ENCODE measurements around the gene NCOA3. TPM values are rescaled to one million over a fixed set of nuclear protein-coding genes. Genes with fewer than 3 reads are reported as not detected.

Gene NCOA3
- total RNA-seq, 2 experiments from 2014 or later = 76.4 to 83.4 TPM

- POLR2A ChIA-PET = no interaction called here
- DNase-seq (no peak), ATAC-seq (no peak)
- Mint-ChIP-seq H3K9me3 (ENCODE audit: low read depth) (no peaks in the 10 kb centered on the region), H3K27me3 (peaks cover 2% of the 10 kb centered on the region), H3K4me1 (no peaks in the 10 kb centered on the region), H3K36me3 (ENCODE audit: low read depth) (no peaks in the 10 kb centered on the region), H3K27ac (no peak overlapping the region), H3K4me3 (no peak overlapping the region)
- intact Hi-C loops (cut with DNase I, micrococcal nuclease) = no loop called here
- CTCF ChIA-PET = no interaction called here
Measured at GRCh38 chr20:47682916-47683315, 181.2 kb downstream of the NCOA3 start.

- Mint-ChIP-seq H3K4me1 (no peaks in the 10 kb centered on the region), H3K27ac (no peak overlapping the region), H3K36me3 (ENCODE audit: low read depth) (no peaks in the 10 kb centered on the region), H3K9me3 (ENCODE audit: low read depth) (no peaks in the 10 kb centered on the region), H3K27me3 (peaks cover 2% of the 10 kb centered on the region), H3K4me3 (no peak overlapping the region)
- DNase-seq (no peak), ATAC-seq (no peak)
- ChIA-PET CTCF (no interaction called here), POLR2A (interaction anchor here (0.5 kb wide), 1 partner anchor 10 kb away, joined by 4 read pairs; no protein-coding TSS in a partner anchor)
- intact Hi-C loops (cut with DNase I, micrococcal nuclease) = no loop called here
Measured at GRCh38 chr20:47684306-47685080, 182.8 kb downstream of the NCOA3 start.

GRCh38 chr20:47686545-47686944 lies 184.9 kb downstream of the NCOA3 start:
- Mint-ChIP-seq H3K4me3 (no peak overlapping the region), H3K36me3 (ENCODE audit: low read depth) (no peaks in the 10 kb centered on the region), H3K4me1 (no peaks in the 10 kb centered on the region), H3K27me3 (peaks cover 9% of the 10 kb centered on the region), H3K27ac (no peak overlapping the region), H3K9me3 (ENCODE audit: low read depth) (peaks cover 1% of the 10 kb centered on the region)
- POLR2A ChIA-PET = no interaction called here
- intact Hi-C loops (cut with DNase I, micrococcal nuclease) = no loop called here
- ATAC-seq = no peak
- DNase-seq = no peak
- CTCF ChIA-PET = no interaction called here

- H3K27me3 Mint-ChIP-seq = peaks cover 9% of the 10 kb centered on the region
- H3K9me3 Mint-ChIP-seq (ENCODE audit: low read depth) = peaks cover 2% of the 10 kb centered on the region
- ChIA-PET POLR2A (no interaction called here), CTCF (interaction anchor here (0.7 kb wide), 1 partner anchor 37 kb away, joined by 3 read pairs; no protein-coding TSS in a partner anchor)
- no peak overlapping the region for H3K27ac Mint-ChIP-seq
- DNase-seq (no peak), ATAC-seq (no peak)
- H3K36me3 Mint-ChIP-seq (ENCODE audit: low read depth) = no peaks in the 10 kb centered on the region
- intact Hi-C loops (cut with DNase I, micrococcal nuclease) = no loop called here
- H3K4me3 Mint-ChIP-seq = no peak overlapping the region
- no peaks in the 10 kb centered on the region for H3K4me1 Mint-ChIP-seq
Measured at GRCh38 chr20:47687095-47687987, 185.7 kb downstream of the NCOA3 start.

GRCh38 chr20:47688385-47689381 lies 187.0 kb downstream of the NCOA3 start:
- DNase-seq = no peak
- H3K4me1 Mint-ChIP-seq = no peaks in the 10 kb centered on the region
- ChIA-PET POLR2A (no interaction called here), CTCF (interaction anchor here (0.7 to 1.7 kb wide), 3 partner anchors 9 to 36 kb away, joined by 3 to 4 read pairs (median 3); no protein-coding TSS in a partner anchor)
- no peak overlapping the region for H3K4me3 Mint-ChIP-seq
- H3K36me3 Mint-ChIP-seq (ENCODE audit: low read depth) = no peaks in the 10 kb centered on the region
- intact Hi-C loops (cut with DNase I, micrococcal nuclease) = no loop called here
- H3K27me3 Mint-ChIP-seq = peaks cover 9% of the 10 kb centered on the region
- H3K9me3 Mint-ChIP-seq (ENCODE audit: low read depth) = peaks cover 5% of the 10 kb centered on the region
- H3K27ac Mint-ChIP-seq = no peak overlapping the region
- ATAC-seq = no peak

GRCh38 chr20:47689731-47690130 lies 188.0 kb downstream of the NCOA3 start:
- ChIA-PET POLR2A (no interaction called here), CTCF (interaction anchor here (0.6 to 1.7 kb wide), 3 partner anchors 12 to 728 kb away, joined by 3 to 4 read pairs (median 3); no protein-coding TSS in a partner anchor)
- no peak for DNase-seq
- Mint-ChIP-seq H3K9me3 (ENCODE audit: low read depth) (peaks cover 5% of the 10 kb centered on the region), H3K27ac (no peak overlapping the region), H3K27me3 (peaks cover 9% of the 10 kb centered on the region), H3K4me3 (no peak overlapping the region), H3K36me3 (ENCODE audit: low read depth) (no peaks in the 10 kb centered on the region), H3K4me1 (peaks cover under 1% of the 10 kb centered on the region)
- no peak for ATAC-seq
- intact Hi-C loops (cut with DNase I, micrococcal nuclease) = no loop called here

DNA sequence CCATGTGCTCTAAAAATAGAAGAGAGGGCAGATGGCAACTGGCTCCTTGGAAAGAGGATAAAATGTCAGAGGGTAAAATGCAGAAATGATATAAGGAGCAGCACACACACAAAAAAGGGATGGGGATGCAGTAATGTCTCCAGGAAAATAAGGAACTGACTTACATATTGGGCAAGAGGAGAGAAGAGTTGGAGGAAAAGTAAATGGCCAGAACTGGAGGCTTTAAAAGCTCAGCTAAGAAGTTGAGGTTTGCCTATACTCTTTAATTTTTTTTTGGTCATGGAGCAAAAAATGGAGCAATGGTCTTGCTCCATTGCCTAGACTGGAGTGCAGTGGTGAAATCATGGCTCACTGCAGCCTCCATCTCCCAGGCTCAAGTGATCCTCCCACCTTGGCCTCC lies 189.9 kb downstream of the NCOA3 start:
- H3K36me3 Mint-ChIP-seq (ENCODE audit: low read depth) = no peaks in the 10 kb centered on the region
- no peak for DNase-seq
- ChIA-PET POLR2A (no interaction called here), CTCF (interaction anchor here (2.0 kb wide), 1 partner anchor 14 kb away, joined by 6 read pairs; no protein-coding TSS in a partner anchor)
- H3K9me3 Mint-ChIP-seq (ENCODE audit: low read depth) = peaks cover 5% of the 10 kb centered on the region
- peaks cover 11% of the 10 kb centered on the region for H3K4me1 Mint-ChIP-seq
- intact Hi-C loops (cut with DNase I, micrococcal nuclease) = no loop called here
- H3K4me3 Mint-ChIP-seq = no peak overlapping the region
- H3K27me3 Mint-ChIP-seq = peaks cover 9% of the 10 kb centered on the region
- no peak overlapping the region for H3K27ac Mint-ChIP-seq
- ATAC-seq = no peak

DNA sequence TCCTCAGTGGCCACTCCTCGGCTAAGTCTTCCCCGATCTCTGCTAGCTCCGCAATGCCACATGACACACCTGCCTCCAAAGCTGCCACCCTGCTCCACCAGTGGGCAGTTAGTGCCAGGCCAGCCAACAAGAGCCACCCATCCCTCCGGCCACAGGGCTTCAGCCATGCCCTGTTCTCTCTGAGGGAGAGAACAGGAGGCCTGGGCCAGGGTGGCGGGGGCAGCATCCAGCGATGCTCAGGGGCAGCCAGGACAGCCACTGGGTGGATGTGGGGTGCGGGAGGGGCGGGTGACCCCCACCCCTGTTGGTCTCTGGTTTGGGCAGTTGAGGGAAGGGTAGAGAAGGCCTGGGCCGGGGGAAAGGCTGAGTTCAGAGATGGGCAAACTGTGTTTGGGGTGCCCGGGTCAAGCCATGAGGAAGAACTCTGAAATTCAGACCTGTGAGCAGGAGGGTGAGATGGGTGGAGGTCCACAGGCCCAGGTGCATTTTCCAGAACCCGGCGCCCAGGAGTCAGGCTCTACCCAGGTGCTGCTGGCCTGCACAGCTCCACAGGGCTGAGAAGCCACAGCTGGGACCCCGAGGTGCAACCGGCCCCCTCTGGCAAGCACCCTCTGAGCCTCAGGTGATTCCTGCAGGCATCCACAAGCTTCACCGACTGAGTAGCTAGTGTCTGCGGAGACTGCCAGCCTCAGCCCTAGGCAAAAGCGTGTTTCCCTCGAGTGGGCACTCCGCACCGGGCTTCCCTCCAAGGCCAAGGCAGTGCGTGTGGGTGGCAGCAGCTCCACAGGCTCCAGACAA lies 192.5 kb downstream of the NCOA3 start:
- no peak overlapping the region for H3K4me3 Mint-ChIP-seq
- H3K4me1 Mint-ChIP-seq = peaks cover 11% of the 10 kb centered on the region
- no peak overlapping the region for H3K27ac Mint-ChIP-seq
- H3K36me3 Mint-ChIP-seq (ENCODE audit: low read depth) = no peaks in the 10 kb centered on the region
- DNase-seq (no peak), ATAC-seq (no peak)
- peaks cover 6% of the 10 kb centered on the region for H3K27me3 Mint-ChIP-seq
- peaks cover 5% of the 10 kb centered on the region for H3K9me3 Mint-ChIP-seq (ENCODE audit: low read depth)
- intact Hi-C loops (cut with DNase I, micrococcal nuclease) = no loop called here
- ChIA-PET POLR2A (interaction anchor here (0.6 kb wide), 2 partner anchors 10 to 238 kb away, joined by 3 to 4 read pairs; no protein-coding TSS in a partner anchor), CTCF (interaction anchor here (0.6 to 1.5 kb wide), 11 partner anchors 13 to 942 kb away, joined by 3 to 5 read pairs (median 3); no protein-coding TSS in a partner anchor)

DNA sequence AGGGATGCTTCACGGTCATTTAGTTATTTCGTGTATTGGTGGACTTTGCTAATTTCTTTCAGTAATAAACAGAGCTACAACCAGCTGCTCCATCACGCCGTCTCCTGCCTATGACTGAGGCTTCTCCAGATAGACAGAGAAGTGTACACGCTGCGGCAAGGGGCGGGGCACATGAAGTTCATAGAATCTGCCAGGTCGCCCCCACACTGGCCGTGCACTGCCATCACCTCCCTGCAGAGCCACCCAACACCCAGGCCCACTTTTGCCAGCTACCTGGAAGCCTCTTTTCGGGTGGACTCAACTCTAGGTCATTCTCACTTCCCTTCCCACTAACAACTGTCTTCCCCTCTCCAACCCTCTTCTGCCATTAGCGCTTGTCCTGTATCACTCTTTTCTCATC lies 195.2 kb downstream of the NCOA3 start:
- Mint-ChIP-seq H3K27me3 (no peaks in the 10 kb centered on the region), H3K9me3 (ENCODE audit: low read depth) (peaks cover 3% of the 10 kb centered on the region), H3K4me1 (peaks cover 11% of the 10 kb centered on the region), H3K36me3 (ENCODE audit: low read depth) (no peaks in the 10 kb centered on the region), H3K4me3 (no peak overlapping the region), H3K27ac (no peak overlapping the region)
- no peak for DNase-seq
- intact Hi-C loops (cut with DNase I, micrococcal nuclease) = no loop called here
- ChIA-PET POLR2A (no interaction called here), CTCF (interaction anchor here (0.8 kb wide), 1 partner anchor 924 kb away, joined by 3 read pairs; no protein-coding TSS in a partner anchor)
- ATAC-seq = no peak

- CTCF ChIA-PET = interaction anchor here (0.5 to 1.0 kb wide), 2 partner anchors 44 to 923 kb away, joined by 3 read pairs; no protein-coding TSS in a partner anchor
- no peak overlapping the region for H3K27ac Mint-ChIP-seq
- no peaks in the 10 kb centered on the region for H3K36me3 Mint-ChIP-seq (ENCODE audit: low read depth)
- ATAC-seq = no peak
- no peaks in the 10 kb centered on the region for H3K27me3 Mint-ChIP-seq
- H3K4me1 Mint-ChIP-seq = peaks cover 11% of the 10 kb centered on the region
- no peak overlapping the region for H3K4me3 Mint-ChIP-seq
- POLR2A ChIA-PET = no interaction called here
- DNase-seq = no peak
- H3K9me3 Mint-ChIP-seq (ENCODE audit: low read depth) = no peaks in the 10 kb centered on the region
- intact Hi-C loops (cut with DNase I, micrococcal nuclease) = no loop called here
Measured at GRCh38 chr20:47698142-47698541, 196.5 kb downstream of the NCOA3 start.

All from activated CD4-positive, alpha-beta T cell treated with anti-CD3 and anti-CD28 coated beads for 36 hours (primary cell).